Osteoblast (primary cell): ENCODE measurements around the gene WNK3. TPM values are rescaled to one million over a fixed set of nuclear protein-coding genes. Genes with fewer than 3 reads are reported as not detected.

Source experiments
- DNase-seq: peaks from one replicate; pipeline ENCODE4 v3.0.0; 2011; ENCODE audit warnings: low spot score, mixed read lengths; ENCODE audit not compliant: insufficient read length; ENCODE audit errors: missing footprints
- H2AFZ ChIP-seq: 2 replicates; pipeline ENCODE4 v1.6.0; 2011; ENCODE audit warnings: mild to moderate bottlenecking, low read length
- H3K27ac ChIP-seq: 2 replicates; pipeline ENCODE4 v1.5.1; 2011; ENCODE audit warnings: mild to moderate bottlenecking, low read depth, low read length, moderate library complexity
- H3K27me3 ChIP-seq: 2 replicates; pipeline ENCODE4 v1.6.0; 2012; ENCODE audit warnings: mild to moderate bottlenecking, control low read depth, inconsistent platforms, low read length, moderate library complexity; ENCODE audit not compliant: insufficient read depth
- H3K36me3 ChIP-seq: 2 replicates; pipeline ENCODE4 v1.5.1; 2011; ENCODE audit warnings: mild to moderate bottlenecking, low read length, control low read depth, moderate library complexity; ENCODE audit not compliant: insufficient read depth
- H3K4me1 ChIP-seq: 2 replicates; pipeline ENCODE4 v1.5.1; 2011; ENCODE audit warnings: mild to moderate bottlenecking, low read length, control low read depth, moderate library complexity; ENCODE audit not compliant: insufficient read depth
- H3K4me2 ChIP-seq: 2 replicates; pipeline ENCODE4 v1.6.0; 2011; ENCODE audit warnings: mild to moderate bottlenecking, low read length; ENCODE audit not compliant: insufficient read depth
- H3K4me3 ChIP-seq: fragments of 200-600 bp; sonication (generic); 3 replicates; pipeline ENCODE4 v1.5.1; 2012; ENCODE audit warnings: mild to moderate bottlenecking, low read length, inconsistent platforms; ENCODE audit not compliant: insufficient read depth
- H3K79me2 ChIP-seq: 2 replicates; pipeline ENCODE4 v1.6.0; 2012; ENCODE audit warnings: mild to moderate bottlenecking, low read length, control low read depth, inconsistent platforms; ENCODE audit not compliant: insufficient read depth
- H3K9me3 ChIP-seq: 2 replicates; pipeline ENCODE4 v1.5.1; 2011; ENCODE audit warnings: low read depth, low read length, control low read depth
- H4K20me1 ChIP-seq: 2 replicates; pipeline ENCODE4 v1.6.0; 2012; ENCODE audit warnings: mild to moderate bottlenecking, low read length, control low read depth; ENCODE audit not compliant: insufficient read depth
- total RNA-seq: library from RNA; depleted of rRNA; stranded (reverse); fragments of >200 nt; gene quantifications from 2 replicates; pipeline ENCODE4 v1.2.3, GENCODE V29; 2012
- TF ChIP-seq, protein P1 (sequence below): IDR thresholded peaks from 2 replicates; pipeline ENCODE4 v1.5.1; 2011; ENCODE audit warnings: mild to moderate bottlenecking, low read depth, low read length, moderate library complexity; ENCODE audit errors: extremely low read depth

WNK3 gene
- total RNA-seq, 1 donor, result 1.1 TPM

DNA sequence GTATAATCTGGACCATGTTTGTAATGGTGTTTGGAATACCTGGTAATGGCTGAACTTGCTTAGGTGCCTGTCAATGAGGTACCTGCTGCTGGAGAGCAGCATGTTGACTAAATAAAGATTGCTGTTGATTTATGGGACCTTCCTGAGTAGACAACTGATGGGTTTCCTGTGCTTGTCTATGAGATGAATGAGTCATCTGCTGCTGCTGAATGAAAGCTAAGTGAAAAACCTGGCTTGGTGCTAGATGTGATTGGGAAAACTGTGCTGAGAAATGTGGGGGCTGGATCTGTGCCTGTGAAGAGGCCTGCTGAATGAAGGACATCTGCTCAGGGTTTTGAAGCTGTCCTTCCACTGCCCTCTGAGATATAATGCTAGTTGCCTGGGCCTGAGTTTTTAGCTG lies 69.6 kb downstream of the WNK3 start:
- Histone ChIP-seq H3K4me3 (no peak overlapping the region), H3K27me3 (no peaks in the 10 kb centered on the region), H3K36me3 (no peaks in the 10 kb centered on the region), H3K4me1 (no peaks in the 10 kb centered on the region), H4K20me1 (no peaks in the 10 kb centered on the region), H3K79me2 (no peaks in the 10 kb centered on the region), H2AFZ (no peak overlapping the region), H3K4me2 (no peak overlapping the region), H3K9me3 (no peaks in the 10 kb centered on the region), H3K27ac (no peak overlapping the region)
- TF ChIP-seq, protein P1, sequence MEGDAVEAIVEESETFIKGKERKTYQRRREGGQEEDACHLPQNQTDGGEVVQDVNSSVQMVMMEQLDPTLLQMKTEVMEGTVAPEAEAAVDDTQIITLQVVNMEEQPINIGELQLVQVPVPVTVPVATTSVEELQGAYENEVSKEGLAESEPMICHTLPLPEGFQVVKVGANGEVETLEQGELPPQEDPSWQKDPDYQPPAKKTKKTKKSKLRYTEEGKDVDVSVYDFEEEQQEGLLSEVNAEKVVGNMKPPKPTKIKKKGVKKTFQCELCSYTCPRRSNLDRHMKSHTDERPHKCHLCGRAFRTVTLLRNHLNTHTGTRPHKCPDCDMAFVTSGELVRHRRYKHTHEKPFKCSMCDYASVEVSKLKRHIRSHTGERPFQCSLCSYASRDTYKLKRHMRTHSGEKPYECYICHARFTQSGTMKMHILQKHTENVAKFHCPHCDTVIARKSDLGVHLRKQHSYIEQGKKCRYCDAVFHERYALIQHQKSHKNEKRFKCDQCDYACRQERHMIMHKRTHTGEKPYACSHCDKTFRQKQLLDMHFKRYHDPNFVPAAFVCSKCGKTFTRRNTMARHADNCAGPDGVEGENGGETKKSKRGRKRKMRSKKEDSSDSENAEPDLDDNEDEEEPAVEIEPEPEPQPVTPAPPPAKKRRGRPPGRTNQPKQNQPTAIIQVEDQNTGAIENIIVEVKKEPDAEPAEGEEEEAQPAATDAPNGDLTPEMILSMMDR, result no peak
- DNase-seq, result no peak

DNA sequence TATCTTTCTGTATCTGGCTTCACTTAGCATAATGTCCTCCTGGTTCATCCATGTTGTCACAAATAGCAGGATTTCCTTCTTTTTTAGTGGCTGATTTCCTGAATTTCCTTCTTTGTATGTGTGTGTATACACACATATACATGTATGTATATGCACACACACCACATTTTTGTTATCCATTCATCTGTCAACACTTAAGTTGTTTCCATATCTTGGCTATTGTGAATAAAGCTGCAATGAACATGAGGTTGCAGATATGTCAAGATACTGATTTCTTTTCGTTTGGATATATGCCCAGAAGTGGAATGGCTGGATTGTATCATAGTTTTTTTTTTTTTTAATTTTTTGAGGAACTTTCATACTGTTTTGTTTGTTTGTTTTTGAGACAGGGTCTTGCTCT lies 76.2 kb downstream of the WNK3 start:
- Histone ChIP-seq H3K4me2 (no peak overlapping the region), H3K36me3 (no peaks in the 10 kb centered on the region), H2AFZ (no peak overlapping the region), H4K20me1 (no peaks in the 10 kb centered on the region), H3K4me1 (no peaks in the 10 kb centered on the region), H3K27me3 (no peaks in the 10 kb centered on the region), H3K79me2 (no peaks in the 10 kb centered on the region), H3K9me3 (no peaks in the 10 kb centered on the region), H3K27ac (no peak overlapping the region), H3K4me3 (no peak overlapping the region)
- TF ChIP-seq, protein P1, result no peak
- DNase-seq, result no peak

DNA sequence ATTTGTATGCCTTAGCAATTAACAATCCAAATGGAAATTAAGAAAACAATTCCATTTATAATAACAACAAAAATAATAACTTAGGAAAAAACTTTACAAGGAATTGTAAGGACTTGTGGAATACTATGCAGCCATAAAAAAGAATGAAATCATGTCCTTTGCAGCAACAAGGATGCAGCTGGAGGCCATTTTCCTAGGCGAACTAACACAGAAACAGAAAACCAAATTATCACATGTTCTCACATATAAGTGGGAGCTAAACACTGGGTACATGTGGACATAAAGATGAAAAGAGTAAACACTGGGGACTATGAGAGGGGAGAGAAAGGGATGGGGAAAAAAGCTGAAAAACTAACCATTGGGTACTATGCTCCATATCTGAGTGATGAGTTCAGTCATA lies 77.4 kb downstream of the WNK3 start:
- Histone ChIP-seq H3K4me2 (no peak overlapping the region), H4K20me1 (no peaks in the 10 kb centered on the region), H2AFZ (no peak overlapping the region), H3K27me3 (no peaks in the 10 kb centered on the region), H3K36me3 (no peaks in the 10 kb centered on the region), H3K9me3 (no peaks in the 10 kb centered on the region), H3K4me1 (no peaks in the 10 kb centered on the region), H3K4me3 (no peak overlapping the region), H3K79me2 (no peaks in the 10 kb centered on the region), H3K27ac (no peak overlapping the region)
- no peak for DNase-seq
- TF ChIP-seq, protein P1, result no peak

DNA sequence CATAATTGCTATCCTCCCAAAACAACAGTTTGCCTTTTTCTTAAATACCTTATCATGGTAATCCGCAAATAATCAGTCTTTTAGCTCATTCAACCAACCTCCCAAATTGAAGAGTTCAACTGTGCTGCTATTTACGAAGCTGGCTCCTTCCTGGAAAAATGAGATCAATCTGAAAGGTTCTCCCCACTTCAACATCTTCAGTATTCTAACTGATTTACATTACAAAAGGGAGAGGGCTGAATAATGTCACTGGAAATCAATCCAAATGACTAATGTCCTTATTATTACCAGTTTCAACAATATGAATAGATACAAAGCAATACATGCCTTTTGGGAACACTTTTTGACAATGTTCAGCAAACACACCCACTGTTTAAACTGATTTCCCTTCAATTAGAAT lies 86.2 kb downstream of the WNK3 start:
- TF ChIP-seq, protein P1, result no peak
- no peak overlapping the region for H3K27ac ChIP-seq

More for the DNA sequence above, 86.2 kb downstream of the WNK3 start:
- H3K4me2 ChIP-seq, result no peak overlapping the region
- no peaks in the 10 kb centered on the region for H3K4me1 ChIP-seq
- H3K9me3 ChIP-seq, result no peaks in the 10 kb centered on the region
- H2AFZ ChIP-seq, result no peak overlapping the region
- H3K36me3 ChIP-seq, result no peaks in the 10 kb centered on the region
- no peak overlapping the region for H3K4me3 ChIP-seq
- H3K27me3 ChIP-seq, result no peaks in the 10 kb centered on the region
- no peak for DNase-seq
- H3K79me2 ChIP-seq, result no peaks in the 10 kb centered on the region
- H4K20me1 ChIP-seq, result no peaks in the 10 kb centered on the region
